Endothelial cell of umbilical vein (primary cell): ENCODE measurements around the gene PDE8B. TPM values are rescaled to one million over a fixed set of nuclear protein-coding genes. Genes with fewer than 3 reads are reported as not detected.

Source experiments
- BruUV-seq: library from RNA; stranded (reverse); fragments of 400-500 nt; replicated peaks from 2 replicates; lab custom pipeline; 2021; lab: Mats Ljungman, UMichigan
- CTCF ChIA-PET: fragments of 300-600, 350-600 bp; sonication (Branson Sonifier 250); formaldehyde crosslinking; loops from one replicate; lab custom pipeline; 2021; ENCODE audit warnings: antibody characterized with exemption, inconsistent platforms; lab: Charles Lee
- POLR2A ChIA-PET: fragments of 300-600, 350-600 bp; sonication (Branson Sonifier 250); formaldehyde crosslinking; loops from one replicate; lab custom pipeline; 2021; ENCODE audit warnings: antibody characterized with exemption, inconsistent platforms; lab: Charles Lee
- DNase-seq: peaks from one replicate; pipeline ENCODE4 v3.0.0-alpha.2; 2011; ENCODE audit warnings: low read depth, low spot score
- FAIRE-seq: peaks from 2 replicates; lab custom pipeline; 2011; peaks lifted over from hg19 to GRCh38; lab: Jason Lieb, UNC
- H2AFZ ChIP-seq: 2 replicates; pipeline ENCODE4 v1.6.0; 2012; ENCODE audit warnings: low read depth, low read length, control low read depth, inconsistent platforms
- H3K27ac ChIP-seq: 2 replicates; pipeline ENCODE4 v1.5.1; 2011; ENCODE audit warnings: low read depth, mild to moderate bottlenecking, control low read depth, low read length, moderate library complexity; ENCODE audit not compliant: insufficient read depth
- H3K27me3 ChIP-seq, 2 experiments: 2 replicates each; pipeline versions ENCODE4 v1.6.0 to v1.6.1; 2011; ENCODE audit warnings: low read length in 2 of 2, mixed read lengths in 1 of 2; ENCODE audit not compliant: control insufficient read depth in 2 of 2, insufficient read depth in 2 of 2
- H3K36me3 ChIP-seq, 2 experiments: 2 replicates in 1 of 2; 3 replicates in 1 of 2; pipeline ENCODE4 v1.5.1; 2011; ENCODE audit warnings: low read length in 2 of 2, mild to moderate bottlenecking in 1 of 2, moderate library complexity in 1 of 2; ENCODE audit not compliant: control insufficient read depth in 2 of 2, insufficient read depth in 2 of 2; ENCODE audit errors: extremely low read depth in 1 of 2
- H3K4me1 ChIP-seq: 3 replicates; pipeline ENCODE4 v1.5.1; 2011; ENCODE audit warnings: mild to moderate bottlenecking, low read length; ENCODE audit not compliant: control insufficient read depth, insufficient read depth; ENCODE audit errors: extremely low read depth
- H3K4me2 ChIP-seq: 2 replicates; pipeline ENCODE4 v1.6.1; 2011; ENCODE audit warnings: low read length, control low read depth, mixed read lengths; ENCODE audit not compliant: insufficient read depth
- H3K4me3 ChIP-seq, 3 experiments: fragments of 200-600 bp in 1 of 3; sonication (generic), shearing (Covaris generic) in 1 of 3; replicated peaks in 1 of 3; 2 replicates each; pipeline ENCODE4 v1.5.1; 2011 to 2016; ENCODE audit warnings: control low read depth in 3 of 3, low read length in 3 of 3, mild to moderate bottlenecking in 2 of 3, inconsistent platforms in 1 of 3, low read depth in 1 of 3, moderate library complexity in 1 of 3; ENCODE audit not compliant: insufficient read depth in 1 of 3
- H3K79me2 ChIP-seq: 2 replicates; pipeline ENCODE4 v1.6.0; 2012; ENCODE audit warnings: low read length, inconsistent platforms; ENCODE audit not compliant: control insufficient read depth, insufficient read depth
- H3K9ac ChIP-seq: replicated peaks from 2 replicates; pipeline ENCODE3; 2011; ENCODE audit warnings: low read length, control low read depth; ENCODE audit not compliant: insufficient read depth; ENCODE audit errors: extremely low read depth
- H3K9me1 ChIP-seq: replicated peaks from 3 replicates; pipeline ENCODE4 v1.6.0; 2011; ENCODE audit warnings: mild to moderate bottlenecking, low read length; ENCODE audit not compliant: control insufficient read depth, insufficient read depth; ENCODE audit errors: extremely low read depth
- H3K9me3 ChIP-seq: replicated peaks from 2 replicates; pipeline ENCODE4 v1.5.1; 2012; ENCODE audit warnings: low read length, inconsistent platforms; ENCODE audit not compliant: control insufficient read depth, insufficient read depth
- H4K20me1 ChIP-seq: replicated peaks from 2 replicates; pipeline ENCODE3; 2011; ENCODE audit warnings: mild to moderate bottlenecking, low read length; ENCODE audit not compliant: control insufficient read depth, insufficient read depth; ENCODE audit errors: extremely low read depth
- GATA2 ChIP-seq: IDR thresholded peaks from 2 replicates; pipeline ENCODE4 v1.7.0; 2011; ENCODE audit warnings: low read depth, mild to moderate bottlenecking, moderate library complexity, mixed read lengths, low read length; ENCODE audit not compliant: insufficient read length, insufficient read depth
- JUN ChIP-seq: IDR thresholded peaks from 2 replicates; pipeline ENCODE4 v1.6.1; 2011; ENCODE audit warnings: borderline replicate concordance, low read depth; ENCODE audit not compliant: insufficient read length, insufficient read depth
- MYC ChIP-seq: IDR thresholded peaks from one replicate; pipeline ENCODE4 v1.6.1; 2011; ENCODE audit warnings: mild to moderate bottlenecking, low read depth, low read length
- POLR2A ChIP-seq: IDR thresholded peaks from 2 replicates; pipeline ENCODE4 v1.6.1; 2012; ENCODE audit warnings: low read depth, mild to moderate bottlenecking, control low read depth, low read length
- POLR2AphosphoS5 ChIP-seq: IDR thresholded peaks from 2 replicates; pipeline ENCODE4 v1.6.1; 2012; ENCODE audit warnings: low read depth, mild to moderate bottlenecking, control low read depth, low read length, moderate library complexity; ENCODE audit not compliant: insufficient read depth
- dilution Hi-C: fragments of 300-500 bp; cut with MboI; formaldehyde crosslinking; loops from one replicate; pipeline ENCODE4 v1.15.0; 2019; ENCODE audit warnings: low sequenced_read_pairs; ENCODE audit not compliant: extremely low pct_ligation_motif_present
- intact Hi-C: fragments of 100-400 bp; cut with micrococcal nuclease; formaldehyde crosslinking; loops from one replicate; pipeline ENCODE4 v1.10.0; 2022
- polyA plus RNA-seq, 4 experiments: library from polyadenylated mRNA; depleted of rRNA in 3 of 4; stranded (reverse) in 3 of 4; unstranded in 1 of 4; fragments of >200 nt; gene quantifications; 2 replicates each; pipeline versions ENCODE4 v1.2.1 to v1.2.3, GENCODE V29; 2011 to 2012; ENCODE audit warnings: missing spikeins in 1 of 4
- total RNA-seq: library from RNA; stranded (reverse); gene quantifications from 2 replicates; pipeline ENCODE4 v1.2.3, GENCODE V29; 2021
- TF ChIP-seq, protein P1 (sequence below), 2 donors: IDR thresholded peaks; 1 replicate in 1 of 2; 2 replicates in 1 of 2; pipeline ENCODE4 v1.5.1; 2011; ENCODE audit warnings: low read length in 2 of 2, mild to moderate bottlenecking in 2 of 2, moderate library complexity in 2 of 2, control low read depth in 1 of 2, inconsistent platforms in 1 of 2, low read depth in 1 of 2; ENCODE audit not compliant: insufficient read depth in 1 of 2; ENCODE audit errors: extremely low read depth in 1 of 2

The PDE8B gene
- total and polyA plus RNA-seq, 2 donors (not counting 3 experiments of a cell fraction or from before 2014, with no cell fraction given): not detected

DNA sequence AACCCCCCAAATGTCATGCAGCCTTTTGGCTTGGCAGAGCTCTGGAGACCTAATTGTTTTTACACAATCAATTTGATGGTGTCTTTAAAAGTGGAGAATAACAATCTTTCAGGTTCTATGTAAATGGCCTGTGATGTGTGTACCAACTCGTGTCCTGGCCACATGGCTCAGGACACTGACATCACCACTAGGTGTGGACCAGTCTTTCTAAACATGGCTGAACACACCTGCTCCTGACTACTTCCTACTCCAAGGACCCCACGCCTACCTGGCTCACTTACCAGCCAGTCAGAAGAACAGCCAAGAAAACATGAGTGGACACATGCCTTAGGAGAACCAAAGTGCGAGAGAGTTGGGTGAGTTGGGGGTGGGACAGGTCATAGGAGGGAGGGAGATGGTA lies 210.5 kb downstream of the PDE8B start:
- no peak for DNase-seq
- intact Hi-C loops (no loop called here), dilution Hi-C loops (no loop called here)
- BruUV-seq: no TSS peak
- no peak overlapping the region for H3K27ac ChIP-seq
- no peak overlapping the region for H2AFZ ChIP-seq
- H3K4me3 ChIP-seq: no peak overlapping the region
- H3K9me3 ChIP-seq: no peaks in the 10 kb centered on the region
- H3K9me1 ChIP-seq: no peaks in the 10 kb centered on the region
- POLR2A ChIA-PET: no interaction called here
- H3K4me1 ChIP-seq: no peaks in the 10 kb centered on the region
- H4K20me1 ChIP-seq: no peaks in the 10 kb centered on the region
- H3K79me2 ChIP-seq: no peaks in the 10 kb centered on the region
- peaks cover 0 to 2% of the 10 kb centered on the region in 2 experiments for H3K27me3 ChIP-seq
- FAIRE-seq: no peak
- no peak overlapping the region for H3K9ac ChIP-seq
- no peak overlapping the region for H3K4me2 ChIP-seq
- TF ChIP-seq POLR2AphosphoS5 (no peak), MYC (no peak), POLR2A (no peak)
- TF ChIP-seq, protein P1, sequence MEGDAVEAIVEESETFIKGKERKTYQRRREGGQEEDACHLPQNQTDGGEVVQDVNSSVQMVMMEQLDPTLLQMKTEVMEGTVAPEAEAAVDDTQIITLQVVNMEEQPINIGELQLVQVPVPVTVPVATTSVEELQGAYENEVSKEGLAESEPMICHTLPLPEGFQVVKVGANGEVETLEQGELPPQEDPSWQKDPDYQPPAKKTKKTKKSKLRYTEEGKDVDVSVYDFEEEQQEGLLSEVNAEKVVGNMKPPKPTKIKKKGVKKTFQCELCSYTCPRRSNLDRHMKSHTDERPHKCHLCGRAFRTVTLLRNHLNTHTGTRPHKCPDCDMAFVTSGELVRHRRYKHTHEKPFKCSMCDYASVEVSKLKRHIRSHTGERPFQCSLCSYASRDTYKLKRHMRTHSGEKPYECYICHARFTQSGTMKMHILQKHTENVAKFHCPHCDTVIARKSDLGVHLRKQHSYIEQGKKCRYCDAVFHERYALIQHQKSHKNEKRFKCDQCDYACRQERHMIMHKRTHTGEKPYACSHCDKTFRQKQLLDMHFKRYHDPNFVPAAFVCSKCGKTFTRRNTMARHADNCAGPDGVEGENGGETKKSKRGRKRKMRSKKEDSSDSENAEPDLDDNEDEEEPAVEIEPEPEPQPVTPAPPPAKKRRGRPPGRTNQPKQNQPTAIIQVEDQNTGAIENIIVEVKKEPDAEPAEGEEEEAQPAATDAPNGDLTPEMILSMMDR (IDR thresholded peaks at IDR 0.05; ENCODE audit: extremely low read depth in 1 of 2, insufficient read depth in 1 of 2, low read depth in 1 of 2, low read length in 2 of 2): no peak
- H3K36me3 ChIP-seq: peaks cover 0 to 3% of the 10 kb centered on the region in 2 experiments
- CTCF ChIA-PET: interaction anchor here (1.2 kb wide), 1 partner anchor 15 kb away, joined by 4 read pairs; no protein-coding TSS in a partner anchor

DNA sequence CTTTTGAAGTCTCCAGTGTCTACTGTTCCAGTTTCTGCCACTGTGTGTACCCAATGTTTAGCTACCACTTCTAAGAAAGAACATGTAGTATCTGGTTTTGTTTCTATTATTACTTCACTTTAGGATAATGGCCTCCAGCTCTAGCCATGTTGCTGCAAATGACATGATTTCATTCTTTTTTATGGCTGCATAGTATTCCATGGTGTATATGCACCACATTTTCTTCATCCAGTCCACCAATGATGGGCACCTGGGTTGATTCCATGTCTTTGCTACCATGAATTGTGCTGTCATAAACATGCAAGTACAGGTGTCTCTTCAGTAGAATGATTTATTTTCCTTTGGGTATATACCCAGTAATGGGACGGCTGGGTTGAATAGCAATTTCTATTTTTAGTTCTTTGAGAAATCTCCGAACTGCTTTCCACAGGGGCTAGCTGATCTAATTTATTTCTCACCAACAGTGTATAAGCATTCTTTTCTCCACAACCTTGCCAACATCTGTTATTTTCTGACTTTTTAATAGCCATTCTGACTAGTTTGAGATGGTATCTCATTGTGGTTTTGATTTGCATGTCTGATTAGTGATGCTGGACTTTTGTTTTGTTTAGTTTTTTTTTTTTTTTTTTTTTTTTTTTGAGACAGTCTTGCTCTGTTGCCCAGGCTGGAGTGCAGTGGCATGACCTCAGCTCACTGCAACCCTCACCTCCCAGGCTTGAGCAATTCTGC lies 212.7 kb downstream of the PDE8B start:
- H2AFZ ChIP-seq: no peak overlapping the region
- no peaks in the 10 kb centered on the region for H3K4me1 ChIP-seq
- H3K9ac ChIP-seq: no peak overlapping the region
- BruUV-seq: no TSS peak
- ChIA-PET POLR2A (no interaction called here), CTCF (no interaction called here)
- dilution Hi-C loops (no loop called here), intact Hi-C loops (no loop called here)
- no peak overlapping the region for H3K4me2 ChIP-seq
- no peaks in the 10 kb centered on the region for H3K79me2 ChIP-seq
- H3K9me1 ChIP-seq: no peaks in the 10 kb centered on the region
- peaks cover 0 to 3% of the 10 kb centered on the region in 2 experiments for H3K36me3 ChIP-seq
- DNase-seq (no peak), FAIRE-seq (no peak)
- no peak overlapping the region for H3K27ac ChIP-seq
- H3K4me3 ChIP-seq: no peak overlapping the region
- peaks cover 0 to 2% of the 10 kb centered on the region in 2 experiments for H3K27me3 ChIP-seq
- no peak for TF ChIP-seq GATA2
- TF ChIP-seq JUN: no peak
- no peaks in the 10 kb centered on the region for H3K9me3 ChIP-seq
- no peaks in the 10 kb centered on the region for H4K20me1 ChIP-seq
